Germinal center (tissue), 1 donor: Measurements from ENCODE around the gene CXCR6.
A peak's percentile ranks its signal among the peaks of the same experiment; 100 is the strongest.
"Not testable (repeated sequence)": the region's sequence is repeated elsewhere in the genome, so short reads cannot be mapped to it uniquely, and the experiment has no call there.

Experiments
- DNase-seq: peaks from one replicate; pipeline ENCODE4 v3.0.0; 2012; ENCODE audit warnings: mixed read lengths, low spot score

Gene CXCR6

GRCh38 chr3:45988362-45988761, 45.1 kb downstream of the CXCR6 start:
- DNase-seq: no peak

- no peak for DNase-seq
These were observed 45.5 kb downstream of the CXCR6 start for GRCh38 chr3:45988804-45989203.

GRCh38 chr3:45990181-45990580, 46.9 kb downstream of the CXCR6 start:
- no peak for DNase-seq

GRCh38 chr3:45991341-45991740, 48.1 kb downstream of the CXCR6 start:
- no peak for DNase-seq

GRCh38 chr3:45992133-45992729, 49.0 kb downstream of the CXCR6 start:
- peak; percentile 18 for DNase-seq

GRCh38 chr3:45992821-45993221, 49.6 kb downstream of the CXCR6 start:
- DNase-seq: no peak

- no peak for DNase-seq
These were observed 50.3 kb downstream of the CXCR6 start for GRCh38 chr3:45993421-45994027.

GRCh38 chr3:45994419-45995235, 51.4 kb downstream of the CXCR6 start:
- DNase-seq: peak; percentile 13

GRCh38 chr3:45995236-45996192, 52.2 kb downstream of the CXCR6 start, which contains the start of gene FYCO1:
Gene FYCO1, minus strand, starts transcription at chr3:45995824. Its CDS starts 10,914 bp downstream, at chr3:45984910.
- DNase-seq: peak; percentile 91

GRCh38 chr3:45997499-45997898, 54.2 kb downstream of the CXCR6 start:
- not testable (repeated sequence) for DNase-seq

GRCh38 chr3:45997942-45998341, 54.7 kb downstream of the CXCR6 start:
- no peak for DNase-seq
